RWPE1 (cell line): Measurements from ENCODE around the gene GPC6.

Source experiments
- CTCF ChIA-PET: fragments of 350-600 bp; sonication (Branson Sonifier 250); formaldehyde crosslinking; extraction: SDS; loops from one replicate; lab custom pipeline; 2021; lab: Yijun Ruan, JAX
- POLR2A ChIA-PET: fragments of 400-600 bp; formaldehyde crosslinking; extraction: SDS; loops from one replicate; lab custom pipeline; 2020; ENCODE audit warnings: antibody characterized with exemption; ENCODE audit not compliant: low non-redundant PET; lab: Yijun Ruan, JAX
- DNase-seq: peaks from one replicate; pipeline ENCODE4 v3.0.0; 2012; ENCODE audit warnings: low spot score
- H3K27ac ChIP-seq: fragments of 450-650 bp; 2 replicates; pipeline ENCODE4 v1.5.1; 2017
- CTCF ChIP-seq: fragments of 450-650 bp; conservative IDR thresholded peaks from 2 replicates; pipeline ENCODE4 v1.5.1; 2017; ENCODE audit warnings: low read depth, mild to moderate bottlenecking

Gene GPC6

GRCh38 chr13:94267581-94268366, 1041.2 kb downstream of the GPC6 start:
- no peak for TF ChIP-seq CTCF
- CTCF ChIA-PET, result no interaction called here
- POLR2A ChIA-PET, result no interaction called here
- DNase-seq, result no peak
- no peak overlapping the region for H3K27ac ChIP-seq

- CTCF ChIA-PET, result no interaction called here
- no peak for TF ChIP-seq CTCF
- no peak for DNase-seq
- H3K27ac ChIP-seq, result no peak overlapping the region
- POLR2A ChIA-PET, result no interaction called here
These were observed 1042.1 kb downstream of the GPC6 start for GRCh38 chr13:94268661-94269060.

GRCh38 chr13:94269557-94269956, 1043.0 kb downstream of the GPC6 start:
- CTCF ChIA-PET, result interaction anchor here (0.6 to 0.7 kb wide), 2 partner anchors 16 to 96 kb away, joined by 3 read pairs; no protein-coding TSS in a partner anchor

GRCh38 chr13:94270556-94270955, 1043.9 kb downstream of the GPC6 start:
- no peak for TF ChIP-seq CTCF
- ChIA-PET POLR2A (no interaction called here), CTCF (no interaction called here)
- no peak overlapping the region for H3K27ac ChIP-seq
- DNase-seq, result no peak

More at GRCh38 chr13:94269557-94269956, 1043.0 kb downstream of the GPC6 start:
- TF ChIP-seq CTCF, result no peak
- H3K27ac ChIP-seq, result no peak overlapping the region
- DNase-seq, result no peak
- POLR2A ChIA-PET, result no interaction called here

- POLR2A ChIA-PET, result no interaction called here
These were observed 1045.4 kb downstream of the GPC6 start for GRCh38 chr13:94272038-94272437.

GRCh38 chr13:94280349-94280748, 1053.7 kb downstream of the GPC6 start:
- DNase-seq, result no peak
- POLR2A ChIA-PET, result no interaction called here
- no peak for TF ChIP-seq CTCF
- H3K27ac ChIP-seq, result no peak overlapping the region
- CTCF ChIA-PET, result no interaction called here

More at GRCh38 chr13:94272038-94272437, 1045.4 kb downstream of the GPC6 start:
- CTCF ChIA-PET, result no interaction called here
- DNase-seq, result no peak
- TF ChIP-seq CTCF, result no peak
- H3K27ac ChIP-seq, result no peak overlapping the region
